AG08395 (cell line): ENCODE data around the gene TANC1.

ENCODE experiments used
- DNase-seq: peaks from one replicate; pipeline ENCODE4 v3.0.0; 2012; ENCODE audit warnings: mixed read lengths, low spot score

TANC1 gene

GRCh38 chr2:159267921-159268320 is 299.5 kb downstream of the TANC1 start:
- DNase-seq: no peak

DNA sequence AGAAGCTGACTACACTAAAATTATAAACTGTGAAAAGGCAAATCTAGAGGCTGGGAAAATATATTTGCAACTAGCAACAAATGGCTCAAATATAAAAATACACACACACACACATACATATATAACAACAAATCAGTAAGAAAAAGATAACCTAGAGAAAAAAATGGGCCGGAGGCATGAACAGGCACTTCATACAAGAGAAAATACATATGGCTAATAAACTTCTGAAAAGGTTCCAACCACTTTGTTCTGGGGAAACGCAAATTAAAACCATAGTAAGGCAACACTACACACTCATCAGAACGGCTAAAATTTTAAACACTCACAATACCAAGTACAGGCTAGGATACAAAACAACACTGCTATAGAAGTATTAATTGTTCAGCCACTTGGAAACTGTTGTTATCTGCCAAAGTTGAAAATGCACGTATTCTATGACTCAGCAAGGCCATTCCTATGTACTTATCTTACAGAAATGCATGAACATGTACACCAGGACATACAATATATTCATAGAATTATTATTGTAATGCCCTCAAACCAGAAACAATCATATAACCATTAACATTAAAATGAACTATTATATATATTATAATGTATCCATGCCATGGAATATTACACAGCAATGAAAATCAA is 302.4 kb downstream of the TANC1 start:
- DNase-seq: no peak

DNA sequence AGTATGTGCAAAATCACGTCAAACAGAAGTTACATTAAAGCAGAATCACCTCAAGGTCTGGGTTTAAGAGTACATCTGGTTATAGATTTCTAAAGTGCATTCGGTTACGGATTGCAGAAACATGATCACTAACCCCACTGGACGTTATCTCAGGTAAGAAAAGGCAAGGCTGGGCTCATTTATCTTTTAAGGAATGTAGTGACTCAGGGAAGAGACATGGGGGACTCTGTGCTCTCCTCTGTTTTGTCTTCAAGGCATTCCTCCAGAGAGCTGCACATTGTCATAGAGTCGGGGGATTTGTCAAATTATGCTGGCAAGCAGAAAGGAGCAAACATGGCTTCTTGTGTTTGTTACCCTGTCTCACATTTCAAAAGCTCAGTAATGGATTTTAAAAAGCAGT is 303.7 kb downstream of the TANC1 start:
- DNase-seq: no peak

- no peak for DNase-seq
Measured at GRCh38 chr2:159275111-159275510, 306.7 kb downstream of the TANC1 start.

- DNase-seq: no peak
Measured at GRCh38 chr2:159279700-159280099, 311.3 kb downstream of the TANC1 start.

GRCh38 chr2:159281002-159281401 is 312.6 kb downstream of the TANC1 start:
- DNase-seq: no peak
